DND-41 (cell line): ENCODE results near the gene LINC01488.

ENCODE experiments used
- ATAC-seq: fragments of 200-7000 bp; cut with Tn5 transposase; 3 replicates; pipeline ENCODE4 v1.9.1; 2021; ENCODE audit warnings: low read depth; ENCODE audit not compliant: insufficient read depth
- DNase-seq: peaks from one replicate; pipeline ENCODE4 v3.0.0-alpha.2; 2020
- H2AFZ ChIP-seq: 2 replicates; pipeline ENCODE4 v1.6.0; 2012; ENCODE audit warnings: low read depth, low read length
- H3K27ac ChIP-seq: 2 replicates; pipeline ENCODE4 v1.5.1; 2012; ENCODE audit warnings: low read length, inconsistent platforms
- H3K27me3 ChIP-seq: fragments of 200-600 bp; sonication (generic); 2 replicates; pipeline ENCODE4 v1.6.0; 2012; ENCODE audit warnings: low read length, mild to moderate bottlenecking, inconsistent platforms; ENCODE audit not compliant: insufficient read depth, poor library complexity
- H3K36me3 ChIP-seq: 2 replicates; pipeline ENCODE4 v1.5.1; 2012; ENCODE audit warnings: low read length, inconsistent platforms; ENCODE audit not compliant: insufficient read depth
- H3K4me1 ChIP-seq: 2 replicates; pipeline ENCODE4 v1.5.1; 2012; ENCODE audit warnings: mild to moderate bottlenecking, low read length; ENCODE audit not compliant: insufficient read depth
- H3K4me2 ChIP-seq: 2 replicates; pipeline ENCODE4 v1.6.0; 2012; ENCODE audit warnings: mild to moderate bottlenecking, moderate library complexity, low read length, inconsistent platforms; ENCODE audit not compliant: insufficient read depth
- H3K4me3 ChIP-seq, 2 experiments: fragments of 200-600 bp in 1 of 2; shearing (Covaris generic) in 1 of 2; 2 replicates each; pipeline ENCODE4 v1.5.1; 2012 to 2016; ENCODE audit warnings: inconsistent platforms in 2 of 2, low read length in 2 of 2, mild to moderate bottlenecking in 2 of 2, low read depth in 1 of 2, moderate library complexity in 1 of 2
- H3K79me2 ChIP-seq: 2 replicates; pipeline ENCODE4 v1.6.0; 2012; ENCODE audit warnings: low read length, inconsistent platforms; ENCODE audit not compliant: insufficient read depth
- H3K9ac ChIP-seq: 2 replicates; pipeline ENCODE4 v1.6.0; 2012; ENCODE audit warnings: low read depth, mild to moderate bottlenecking, inconsistent platforms, low read length, moderate library complexity
- H3K9me3 ChIP-seq: 2 replicates; pipeline ENCODE4 v1.5.1; 2012; ENCODE audit warnings: low read length, moderate library complexity, mild to moderate bottlenecking, inconsistent platforms; ENCODE audit not compliant: insufficient read depth, severe bottlenecking
- H4K20me1 ChIP-seq: 2 replicates; pipeline ENCODE4 v1.6.0; 2012; ENCODE audit warnings: low read length; ENCODE audit not compliant: insufficient read depth
- EZH2 ChIP-seq: IDR thresholded peaks from 3 replicates; pipeline ENCODE4 v1.6.1; 2012; ENCODE audit warnings: borderline replicate concordance, low read depth, mild to moderate bottlenecking, moderate library complexity, low read length, inconsistent platforms; ENCODE audit not compliant: severe bottlenecking
- TF ChIP-seq, protein P1 (sequence below): IDR thresholded peaks from 2 replicates; pipeline ENCODE4 v1.5.1; 2012; ENCODE audit warnings: borderline replicate concordance, low read length, moderate library complexity, mild to moderate bottlenecking; ENCODE audit not compliant: poor library complexity, severe bottlenecking; ENCODE audit errors: extremely low read depth

The LINC01488 gene

DNA sequence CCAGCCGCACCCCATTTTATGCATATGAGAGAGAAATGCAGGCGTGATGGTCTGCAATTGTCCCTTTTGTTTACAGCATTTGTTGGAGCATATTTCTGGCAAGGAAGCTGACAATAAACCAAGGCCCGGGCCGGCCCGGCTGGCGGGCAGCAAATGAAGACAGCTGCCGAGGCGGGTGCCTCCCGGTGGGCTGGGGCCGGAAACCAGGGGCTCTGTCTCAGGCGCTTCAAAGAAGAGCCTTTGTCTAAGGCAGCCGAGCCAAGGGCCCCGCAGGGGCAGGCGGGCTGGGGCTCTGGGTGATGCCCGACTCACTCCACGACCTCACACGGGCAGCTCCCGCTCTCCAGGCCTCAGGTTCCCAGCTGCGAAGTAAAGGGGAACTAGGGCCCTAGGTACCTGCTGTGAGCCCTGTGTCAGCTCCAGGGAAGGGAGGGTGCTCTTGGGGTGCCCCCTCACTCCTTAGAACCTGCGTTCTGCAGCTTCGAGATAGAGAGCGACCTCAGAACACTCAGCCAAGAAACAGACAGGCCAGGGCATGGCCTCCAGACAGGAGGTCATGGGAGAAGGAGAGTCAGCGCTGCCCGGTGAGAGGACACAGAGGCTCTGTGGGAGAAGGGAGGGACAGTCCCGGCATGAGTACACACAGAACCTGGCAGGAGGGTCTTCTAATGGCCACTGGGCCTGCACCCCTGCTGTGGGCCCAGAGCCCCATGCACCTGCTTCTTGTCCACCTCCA lies 2.4 kb downstream of the LINC01488 start:
- H3K9me3 ChIP-seq, result no peaks in the 10 kb centered on the region
- no peak overlapping the region for H3K4me3 ChIP-seq
- no peak for TF ChIP-seq EZH2
- TF ChIP-seq, protein P1, sequence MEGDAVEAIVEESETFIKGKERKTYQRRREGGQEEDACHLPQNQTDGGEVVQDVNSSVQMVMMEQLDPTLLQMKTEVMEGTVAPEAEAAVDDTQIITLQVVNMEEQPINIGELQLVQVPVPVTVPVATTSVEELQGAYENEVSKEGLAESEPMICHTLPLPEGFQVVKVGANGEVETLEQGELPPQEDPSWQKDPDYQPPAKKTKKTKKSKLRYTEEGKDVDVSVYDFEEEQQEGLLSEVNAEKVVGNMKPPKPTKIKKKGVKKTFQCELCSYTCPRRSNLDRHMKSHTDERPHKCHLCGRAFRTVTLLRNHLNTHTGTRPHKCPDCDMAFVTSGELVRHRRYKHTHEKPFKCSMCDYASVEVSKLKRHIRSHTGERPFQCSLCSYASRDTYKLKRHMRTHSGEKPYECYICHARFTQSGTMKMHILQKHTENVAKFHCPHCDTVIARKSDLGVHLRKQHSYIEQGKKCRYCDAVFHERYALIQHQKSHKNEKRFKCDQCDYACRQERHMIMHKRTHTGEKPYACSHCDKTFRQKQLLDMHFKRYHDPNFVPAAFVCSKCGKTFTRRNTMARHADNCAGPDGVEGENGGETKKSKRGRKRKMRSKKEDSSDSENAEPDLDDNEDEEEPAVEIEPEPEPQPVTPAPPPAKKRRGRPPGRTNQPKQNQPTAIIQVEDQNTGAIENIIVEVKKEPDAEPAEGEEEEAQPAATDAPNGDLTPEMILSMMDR, result no peak
- DNase-seq (no peak), ATAC-seq (no peak)
- no peak overlapping the region for H3K4me2 ChIP-seq
- no peaks in the 10 kb centered on the region for H3K79me2 ChIP-seq
- no peak overlapping the region for H3K27ac ChIP-seq
- H3K9ac ChIP-seq, result no peak overlapping the region
- H2AFZ ChIP-seq, result no peak overlapping the region
- H3K36me3 ChIP-seq, result no peaks in the 10 kb centered on the region
- no peaks in the 10 kb centered on the region for H3K27me3 ChIP-seq
- H4K20me1 ChIP-seq, result no peaks in the 10 kb centered on the region
- no peaks in the 10 kb centered on the region for H3K4me1 ChIP-seq

DNA sequence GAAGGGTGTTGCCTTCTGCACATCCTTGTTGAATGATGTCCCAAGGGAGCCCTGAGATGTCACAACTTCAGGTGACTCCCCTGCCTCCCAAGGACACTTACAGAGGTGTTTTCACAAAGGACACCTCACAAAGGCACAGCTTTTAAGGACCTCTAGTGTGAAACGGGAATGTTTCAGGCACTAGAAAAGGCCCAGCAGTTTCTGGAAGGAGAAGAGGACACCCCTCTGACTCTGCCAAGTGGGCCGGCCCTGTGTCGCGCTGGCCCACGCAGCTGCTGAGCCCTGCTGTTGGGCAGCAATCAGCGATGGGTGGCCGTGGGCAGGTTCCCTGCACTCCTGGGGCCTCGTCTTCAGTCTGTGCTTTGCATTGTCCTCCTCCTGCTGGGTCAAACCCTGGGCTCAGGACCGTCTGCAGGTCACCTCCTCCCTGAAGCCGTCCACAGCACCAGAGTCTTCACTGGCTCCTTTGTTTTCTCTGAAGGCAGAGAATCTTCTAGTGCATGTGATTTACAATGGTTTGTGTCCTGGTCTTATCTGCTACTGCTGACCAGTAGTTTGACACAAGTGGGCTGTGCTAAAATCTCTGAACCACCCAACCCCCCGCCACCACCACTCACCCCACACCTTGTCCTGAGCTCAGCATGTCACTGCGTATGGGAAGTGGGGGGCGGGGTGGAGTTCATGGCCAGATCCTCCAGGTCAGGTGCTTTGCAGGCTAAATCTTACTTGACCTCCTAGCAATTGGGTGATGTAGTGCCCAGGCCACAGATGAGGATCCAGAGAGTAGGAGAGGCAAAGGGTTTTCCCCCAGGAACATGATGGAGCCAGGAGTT lies 3.2 kb downstream of the LINC01488 start:
- Histone ChIP-seq H3K4me3 (no peak overlapping the region), H2AFZ (no peak overlapping the region), H3K36me3 (no peaks in the 10 kb centered on the region), H3K4me2 (no peak overlapping the region), H3K4me1 (no peaks in the 10 kb centered on the region), H3K9me3 (no peaks in the 10 kb centered on the region), H3K79me2 (no peaks in the 10 kb centered on the region), H3K27me3 (no peaks in the 10 kb centered on the region), H3K27ac (no peak overlapping the region), H4K20me1 (no peaks in the 10 kb centered on the region; the same call in 1 of the 2 replicates), H3K9ac (no peak overlapping the region)
- TF ChIP-seq, protein P1, result no peak
- TF ChIP-seq EZH2, result no peak
- ATAC-seq (no peak), DNase-seq (no peak)

DNA sequence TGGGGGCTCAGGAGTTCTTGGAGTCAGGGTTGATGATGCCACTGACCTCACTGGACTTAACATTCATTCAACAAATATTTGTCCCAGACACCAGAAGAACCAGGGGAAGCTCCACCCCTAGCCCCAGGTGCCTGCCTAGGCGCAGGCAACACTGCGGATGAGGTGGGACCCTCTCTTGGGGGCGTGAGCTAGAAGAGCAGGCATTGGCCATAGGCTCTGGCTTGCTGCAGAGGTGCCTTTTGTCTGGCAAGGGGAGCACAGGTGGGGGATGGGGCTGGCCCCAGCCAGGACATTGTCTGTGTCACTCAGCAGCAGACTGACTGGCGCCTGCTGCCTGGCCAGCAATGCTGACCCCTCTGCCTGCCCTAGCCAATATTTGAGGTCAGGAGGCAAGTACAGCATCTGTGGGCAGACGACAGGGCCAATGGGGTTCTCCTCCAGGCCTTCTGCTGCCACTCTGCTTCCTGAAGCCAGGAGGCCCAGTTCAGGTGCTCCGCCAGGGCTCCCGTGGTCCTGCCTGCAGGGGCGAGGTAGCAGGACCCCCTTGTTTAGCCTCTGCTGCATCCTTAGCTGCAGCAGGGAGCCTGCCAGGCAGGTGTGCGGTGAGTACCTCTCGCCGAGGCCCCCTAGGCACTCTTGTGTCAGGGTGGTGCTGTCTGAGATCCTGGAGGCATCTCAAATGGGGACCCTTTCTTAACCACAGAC lies 4.0 kb downstream of the LINC01488 start:
- H3K4me1 ChIP-seq, result no peaks in the 10 kb centered on the region
- ATAC-seq (no peak), DNase-seq (no peak)
- H3K4me2 ChIP-seq, result no peak overlapping the region
- no peaks in the 10 kb centered on the region for H3K27me3 ChIP-seq
- H3K79me2 ChIP-seq, result no peaks in the 10 kb centered on the region
- H3K9ac ChIP-seq, result no peak overlapping the region
- no peaks in the 10 kb centered on the region for H3K36me3 ChIP-seq
- no peak for TF ChIP-seq EZH2
- TF ChIP-seq, protein P1, result no peak
- no peak overlapping the region for H3K4me3 ChIP-seq
- no peaks in the 10 kb centered on the region for H3K9me3 ChIP-seq
- no peak overlapping the region for H3K27ac ChIP-seq
- H2AFZ ChIP-seq, result no peak overlapping the region
- H4K20me1 ChIP-seq, result no peaks in the 10 kb centered on the region; the same call in 1 of the 2 replicates
